B cell (primary cell): ENCODE data around the gene RBPJ. TPM values are rescaled to one million over a fixed set of nuclear protein-coding genes. Genes with fewer than 3 reads are reported as not detected.

Experiments
- ATAC-seq: fragments of 200-7000 bp; cut with Tn5 transposase; one replicate; pipeline ENCODE4 v1.10.0; 2021; ENCODE audit warnings: low read depth, mild to moderate bottlenecking, moderate number of reproducible peaks, moderate library complexity
- CTCF ChIA-PET: fragments of 350-600 bp; sonication (Branson Sonifier 250); formaldehyde crosslinking; loops from one replicate; lab custom pipeline; 2021; ENCODE audit warnings: antibody characterized with exemption, inconsistent platforms; lab: Charles Lee
- POLR2A ChIA-PET: fragments of 350-600 bp; sonication (Branson Sonifier 250); formaldehyde crosslinking; loops from one replicate; lab custom pipeline; 2021; ENCODE audit warnings: antibody characterized with exemption; lab: Charles Lee
- DNase-seq: peaks from one replicate; pipeline ENCODE4 v3.0.0; 2013
- H2AFZ ChIP-seq: 2 replicates; pipeline ENCODE4 v1.6.1; 2012; ENCODE audit warnings: mild to moderate bottlenecking, low read depth, low read length; ENCODE audit not compliant: insufficient read depth, poor library complexity, severe bottlenecking
- H3K27ac ChIP-seq, 2 donors: 1 replicate in 1 of 2; 2 replicates in 1 of 2; pipeline ENCODE4 v1.5.1; 2012 to 2013; ENCODE audit warnings: low read length in 2 of 2, mild to moderate bottlenecking in 2 of 2, moderate library complexity in 1 of 2
- H3K27me3 ChIP-seq, 4 experiments: fragments of 200-600 bp in 1 of 4; sonication (generic) in 1 of 4; replicated peaks in 1 of 4; 1 replicate in 2 of 4; 2 replicates in 2 of 4; pipeline versions ENCODE4 v1.6.1 to v1.7.0; 2013 to 2016; ENCODE audit warnings: low read length in 3 of 4, mild to moderate bottlenecking in 2 of 4, mixed read lengths in 1 of 4, moderate library complexity in 1 of 4; ENCODE audit not compliant: insufficient read depth in 4 of 4, control insufficient read depth in 3 of 4; ENCODE audit errors: control extremely low read depth in 1 of 4
- H3K36me3 ChIP-seq, 2 experiments: replicated peaks in 1 of 2; 1 replicate in 1 of 2; 2 replicates in 1 of 2; pipeline versions ENCODE4 v1.6.1 to v1.7.1; 2013; ENCODE audit warnings: low read length in 1 of 2; ENCODE audit not compliant: insufficient read depth in 2 of 2, control insufficient read depth in 1 of 2; ENCODE audit errors: control extremely low read depth in 1 of 2, extremely low read depth in 1 of 2
- H3K4me1 ChIP-seq, 2 donors: fragments of 200-600 bp in 1 of 2; sonication (generic) in 1 of 2; 1 replicate in 1 of 2; 2 replicates in 1 of 2; pipeline versions ENCODE4 v1.5.1 to v1.6.1; 2013 to 2017; ENCODE audit warnings: low read length in 2 of 2; ENCODE audit not compliant: control insufficient read depth in 2 of 2, insufficient read depth in 2 of 2
- H3K4me2 ChIP-seq: replicated peaks from 2 replicates; pipeline ENCODE3; 2012; ENCODE audit warnings: mild to moderate bottlenecking, low read depth, low read length; ENCODE audit not compliant: poor library complexity, severe bottlenecking
- H3K4me3 ChIP-seq, 5 experiments: fragments of 200-600 bp in 1 of 5; sonication (generic) in 1 of 5; 1 replicate in 3 of 5; 2 replicates in 2 of 5; pipeline versions ENCODE4 v1.5.1 to v1.7.0; 2011 to 2016; ENCODE audit warnings: low read length in 4 of 5, mild to moderate bottlenecking in 4 of 5, low read depth in 2 of 5, control low read depth in 1 of 5, moderate library complexity in 1 of 5; ENCODE audit not compliant: insufficient read depth in 1 of 5; ENCODE audit errors: control extremely low read depth in 1 of 5, extremely low read depth in 1 of 5
- H3K79me2 ChIP-seq: fragments of 200-600 bp; sonication (generic); one replicate; pipeline ENCODE4 v1.6.0; 2016; ENCODE audit warnings: low read length; ENCODE audit not compliant: control insufficient read depth, insufficient read depth
- H3K9ac ChIP-seq: fragments of 200-600 bp; sonication (generic); 2 replicates; pipeline ENCODE4 v1.6.1; 2017; ENCODE audit warnings: mild to moderate bottlenecking, low read length, moderate library complexity
- H3K9me3 ChIP-seq, 3 donors: one replicate each; pipeline versions ENCODE4 v1.6.1 to v1.7.1; 2013; ENCODE audit warnings: low read length in 2 of 3; ENCODE audit not compliant: control insufficient read depth in 2 of 3, insufficient read depth in 1 of 3; ENCODE audit errors: control extremely low read depth in 1 of 3
- H4K20me1 ChIP-seq: 2 replicates; pipeline ENCODE4 v1.6.0; 2012; ENCODE audit warnings: mild to moderate bottlenecking, low read length; ENCODE audit not compliant: insufficient read depth, control insufficient read depth, poor library complexity, severe bottlenecking
- H3K27ac Mint-ChIP-seq: one replicate; pipeline ENCODE4 v1.8.0; 2021; ENCODE audit warnings: mixed read lengths
- H3K27me3 Mint-ChIP-seq: one replicate; pipeline ENCODE4 v1.8.0; 2021; ENCODE audit warnings: mixed read lengths
- H3K4me1 Mint-ChIP-seq: one replicate; pipeline ENCODE4 v1.8.0; 2021; ENCODE audit warnings: mixed read lengths
- H3K4me3 Mint-ChIP-seq: one replicate; pipeline ENCODE4 v1.8.0; 2021; ENCODE audit warnings: mixed read lengths
- H3K9me3 Mint-ChIP-seq: one replicate; pipeline ENCODE4 v1.8.0; 2022; ENCODE audit warnings: mixed read lengths; ENCODE audit not compliant: insufficient read depth
- CTCF ChIP-seq: fragments of 200-600 bp; IDR thresholded peaks from one replicate; pipeline ENCODE4 v1.8.0; 2022; ENCODE audit warnings: antibody characterized with exemption, mild to moderate bottlenecking
- EZH2 ChIP-seq: IDR thresholded peaks from 2 replicates; pipeline ENCODE4 v1.6.1; 2012; ENCODE audit warnings: borderline replicate concordance, low read depth, mild to moderate bottlenecking, moderate library complexity, low read length; ENCODE audit not compliant: insufficient read depth, poor library complexity, severe bottlenecking
- WGBS: methylation state at CpG from one replicate; pipeline ENCODE4 v1.1.5; 2013; ENCODE audit warnings: missing lambda C conversion rate; ENCODE audit not compliant: insufficient coverage; 5-methylcytosine and 5-hydroxymethylcytosine counted together
- intact Hi-C: fragments of 100-400 bp; cut with micrococcal nuclease; formaldehyde crosslinking; loops from one replicate; pipeline ENCODE4 v1.10.0; 2022
- polyA plus RNA-seq: library from polyadenylated mRNA; depleted of rRNA; stranded (reverse); fragments of >200 nt; gene quantifications from 2 replicates; pipeline ENCODE4 v1.2.3, GENCODE V29; 2012
- total RNA-seq, 2 donors: library from RNA; stranded (reverse); fragments of 120-200 nt in 1 of 2; gene quantifications; 1 replicate in 1 of 2; 2 replicates in 1 of 2; pipeline versions ENCODE4 v1.2.3 to v1.2.4, GENCODE V29; 2013 to 2022

The RBPJ gene
- total and polyA plus RNA-seq, 2 donors (not counting 1 experiment from before 2014, with no cell fraction given) = 10.6 to 50.1 TPM

- H3K4me1 Mint-ChIP-seq = peaks cover 19% of the 10 kb centered on the region
- H2AFZ ChIP-seq = no peak overlapping the region
- no peak for ATAC-seq
- H3K4me2 ChIP-seq = no peak overlapping the region
- H3K9me3 ChIP-seq = no peaks in the 10 kb centered on the region
- DNase-seq = no peak
- no peaks in the 10 kb centered on the region for H3K9me3 Mint-ChIP-seq
- no peak overlapping the region for H3K27ac ChIP-seq
- peaks cover 58% of the 10 kb centered on the region for H4K20me1 ChIP-seq
- no peaks in the 10 kb centered on the region for H3K27me3 Mint-ChIP-seq
- no peak overlapping the region for H3K4me3 ChIP-seq
- ChIA-PET CTCF (no interaction called here), POLR2A (no interaction called here)
- H3K4me1 ChIP-seq = peaks cover 11 to 12% of the 10 kb centered on the region in 2 donors
- H3K9ac ChIP-seq = no peak overlapping the region
- no peak overlapping the region for H3K27ac Mint-ChIP-seq
- H3K36me3 ChIP-seq = no peaks in the 10 kb centered on the region
- intact Hi-C loops = no loop called here
- H3K4me3 Mint-ChIP-seq = no peak overlapping the region
- no peak for TF ChIP-seq EZH2
- no peak for TF ChIP-seq CTCF
- peaks cover 27% of the 10 kb centered on the region for H3K79me2 ChIP-seq
- H3K27me3 ChIP-seq = no peaks in the 10 kb centered on the region
Measured at GRCh38 chr4:26369581-26369980, 48.8 kb downstream of the RBPJ start.

- ATAC-seq (no peak), DNase-seq (no peak)
- Histone ChIP-seq H3K9ac (no peak overlapping the region), H3K79me2 (peaks cover 40% of the 10 kb centered on the region), H3K4me1 (peaks cover 11 to 12% of the 10 kb centered on the region in 2 donors), H3K4me3 (no peak overlapping the region), H3K27ac (no peak overlapping the region), H3K36me3 (no peaks in the 10 kb centered on the region), H3K4me2 (no peak overlapping the region), H3K27me3 (no peaks in the 10 kb centered on the region), H4K20me1 (peaks cover 73% of the 10 kb centered on the region), H2AFZ (no peak overlapping the region), H3K9me3 (no peaks in the 10 kb centered on the region)
- intact Hi-C loops = no loop called here
- H3K4me3 Mint-ChIP-seq = no peak overlapping the region
- peaks cover 20% of the 10 kb centered on the region for H3K4me1 Mint-ChIP-seq
- ChIA-PET CTCF (interaction anchor here (1.3 kb wide), 2 partner anchors 29 to 41 kb away, joined by 3 to 4 read pairs; no protein-coding TSS in a partner anchor), POLR2A (no interaction called here)
- WGBS = no CpG with 5 or more reads among the region's 3 CpGs
- no peaks in the 10 kb centered on the region for H3K9me3 Mint-ChIP-seq
- no peak overlapping the region for H3K27ac Mint-ChIP-seq
- H3K27me3 Mint-ChIP-seq = no peaks in the 10 kb centered on the region
- TF ChIP-seq EZH2 (no peak), CTCF (no peak)
Measured at GRCh38 chr4:26372076-26372475, 51.3 kb downstream of the RBPJ start.
